Adipocyte (in vitro differentiated cells): Measurements from ENCODE around the gene FAM229B.

ENCODE experiments used
- DNase-seq: peaks from one replicate; pipeline ENCODE4 v3.0.0-alpha.2; 2015; ENCODE audit warnings: low read depth
- H3K27me3 ChIP-seq: replicated peaks from 2 replicates; pipeline ENCODE4 v1.7.0; 2013; ENCODE audit warnings: mild to moderate bottlenecking, low read length, moderate library complexity; ENCODE audit not compliant: control insufficient read depth, insufficient read depth
- H3K36me3 ChIP-seq: 2 replicates; pipeline ENCODE4 v1.7.0; 2013; ENCODE audit warnings: low read length, mild to moderate bottlenecking, moderate library complexity; ENCODE audit not compliant: control insufficient read depth, insufficient read depth, severe bottlenecking
- H3K4me1 ChIP-seq: 2 replicates; pipeline ENCODE4 v1.7.0; 2013; ENCODE audit warnings: mild to moderate bottlenecking, low read length, moderate library complexity; ENCODE audit not compliant: control insufficient read depth, insufficient read depth
- H3K4me3 ChIP-seq: 2 replicates; pipeline ENCODE4 v1.7.0; 2013; ENCODE audit warnings: mild to moderate bottlenecking, low read length, moderate library complexity
- H3K9ac ChIP-seq: 2 replicates; pipeline ENCODE4 v1.7.0; 2013; ENCODE audit warnings: mild to moderate bottlenecking, low read length, moderate library complexity
- H3K9me3 ChIP-seq: 2 replicates; pipeline ENCODE4 v1.7.0; 2013; ENCODE audit warnings: mild to moderate bottlenecking, low read length, moderate library complexity; ENCODE audit not compliant: control insufficient read depth

FAM229B gene

DNA sequence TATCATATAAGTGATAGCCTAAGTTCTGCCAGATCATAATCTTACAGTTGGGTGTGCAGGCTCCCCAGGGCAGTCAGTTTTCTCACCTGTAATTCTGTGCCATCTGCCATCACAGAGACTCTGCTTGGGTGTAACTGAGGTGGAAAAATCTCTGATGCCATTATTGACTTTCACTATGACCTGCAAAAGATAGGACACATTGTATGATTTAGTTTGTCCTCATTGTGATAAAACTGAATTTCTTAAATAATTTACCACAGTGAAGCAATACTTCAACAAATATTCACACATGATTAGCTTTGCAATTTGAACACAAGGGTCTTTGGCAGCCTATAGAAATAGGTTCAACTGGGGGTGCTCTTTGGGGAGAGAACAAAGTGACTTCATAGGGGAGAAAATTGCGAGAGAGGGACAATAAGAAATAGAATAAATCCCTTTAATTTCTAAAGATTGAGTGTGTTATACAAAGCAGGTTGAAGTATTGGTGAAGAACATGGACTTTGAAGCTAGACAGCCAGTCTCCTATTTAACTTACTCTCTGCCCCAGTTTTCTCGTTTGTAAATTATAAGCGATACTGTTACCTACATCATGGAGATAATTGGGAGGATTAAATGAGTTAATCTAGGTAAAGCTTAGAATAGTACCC, 27.3 kb downstream of the FAM229B start:
- DNase-seq = no peak
- no peaks in the 10 kb centered on the region for H3K4me1 ChIP-seq
- H3K36me3 ChIP-seq = peaks cover 100% of the 10 kb centered on the region
- H3K4me3 ChIP-seq = no peak overlapping the region
- H3K9me3 ChIP-seq = no peaks in the 10 kb centered on the region
- H3K27me3 ChIP-seq = no peaks in the 10 kb centered on the region
- H3K9ac ChIP-seq = no peak overlapping the region

DNA sequence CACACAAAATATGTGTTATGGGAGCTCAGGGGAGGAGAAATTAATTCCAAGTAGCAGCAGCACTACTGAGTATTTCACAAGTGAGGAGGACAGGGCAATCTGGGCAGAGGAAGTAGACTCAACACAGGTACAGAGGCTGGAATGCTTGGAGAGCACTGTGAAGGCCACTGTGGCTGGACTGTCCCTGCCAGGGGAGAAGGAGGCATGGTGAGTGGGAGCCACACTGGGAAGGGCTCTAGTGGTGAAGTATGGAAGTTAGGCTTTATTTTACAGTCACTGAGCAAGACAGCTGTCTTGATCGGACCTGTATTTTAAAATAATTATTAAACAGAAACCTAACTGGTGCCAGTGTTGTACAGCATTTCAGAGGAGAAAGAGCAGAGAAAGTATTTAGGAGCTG, 28.8 kb downstream of the FAM229B start:
- H3K4me1 ChIP-seq = no peaks in the 10 kb centered on the region
- H3K4me3 ChIP-seq = no peak overlapping the region
- H3K9ac ChIP-seq = no peak overlapping the region
- H3K27me3 ChIP-seq = no peaks in the 10 kb centered on the region
- no peak for DNase-seq
- H3K9me3 ChIP-seq = no peaks in the 10 kb centered on the region
- H3K36me3 ChIP-seq = peaks cover 100% of the 10 kb centered on the region

DNA sequence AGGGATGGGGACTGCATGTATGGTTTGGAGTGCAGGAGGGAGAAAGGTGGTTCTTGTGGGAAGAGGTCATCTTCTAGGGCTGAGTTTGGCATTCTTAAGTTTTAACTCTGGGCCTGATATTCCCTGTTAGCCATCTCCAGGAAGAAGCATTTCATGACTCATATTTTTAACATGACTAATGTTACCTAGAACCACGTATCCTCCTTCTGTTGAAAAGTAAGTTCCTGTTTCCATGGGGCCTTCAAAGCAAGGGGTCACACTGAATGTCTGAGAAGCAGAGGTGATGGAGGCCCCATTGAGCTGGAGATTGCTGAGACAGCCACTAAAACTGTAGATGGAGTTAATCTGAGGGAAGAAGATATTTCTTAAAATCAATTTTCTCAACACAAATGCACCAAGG, 30.2 kb downstream of the FAM229B start:
- no peak for DNase-seq
- Histone ChIP-seq H3K4me3 (no peak overlapping the region), H3K36me3 (peaks cover 100% of the 10 kb centered on the region), H3K4me1 (no peaks in the 10 kb centered on the region), H3K9me3 (no peaks in the 10 kb centered on the region), H3K27me3 (no peaks in the 10 kb centered on the region), H3K9ac (no peak overlapping the region)

GRCh38 chr6:112118034-112118433, 30.6 kb downstream of the FAM229B start:
- H3K4me3 ChIP-seq = no peak overlapping the region
- H3K4me1 ChIP-seq = no peaks in the 10 kb centered on the region
- DNase-seq = peak; percentile 1
- H3K27me3 ChIP-seq = no peaks in the 10 kb centered on the region
- H3K9me3 ChIP-seq = no peaks in the 10 kb centered on the region
- H3K9ac ChIP-seq = no peak overlapping the region
- peaks cover 100% of the 10 kb centered on the region for H3K36me3 ChIP-seq

DNA sequence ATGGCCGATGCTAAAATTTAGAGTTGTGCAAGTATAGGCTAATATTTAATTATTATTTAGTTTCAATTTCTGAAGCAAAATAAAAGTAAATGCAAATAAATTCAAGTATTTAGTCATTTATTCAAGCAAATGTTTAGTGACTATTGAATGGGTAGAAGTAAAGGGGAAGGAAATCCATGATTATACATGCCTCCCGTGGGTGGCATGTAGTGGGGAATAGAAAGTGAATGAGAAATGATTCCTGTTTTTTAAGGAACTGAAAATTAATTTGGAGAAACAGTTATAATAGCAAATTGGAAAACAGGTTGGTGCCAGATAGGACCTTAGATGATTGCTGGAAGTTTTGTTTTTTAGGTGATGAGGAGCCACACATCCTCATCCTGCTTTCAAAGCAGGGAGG, 35.4 kb downstream of the FAM229B start:
- no peak for DNase-seq
- Histone ChIP-seq H3K27me3 (no peaks in the 10 kb centered on the region), H3K9ac (no peak overlapping the region), H3K4me3 (no peak overlapping the region), H3K9me3 (no peaks in the 10 kb centered on the region), H3K4me1 (no peaks in the 10 kb centered on the region), H3K36me3 (peaks cover 99% of the 10 kb centered on the region)

DNA sequence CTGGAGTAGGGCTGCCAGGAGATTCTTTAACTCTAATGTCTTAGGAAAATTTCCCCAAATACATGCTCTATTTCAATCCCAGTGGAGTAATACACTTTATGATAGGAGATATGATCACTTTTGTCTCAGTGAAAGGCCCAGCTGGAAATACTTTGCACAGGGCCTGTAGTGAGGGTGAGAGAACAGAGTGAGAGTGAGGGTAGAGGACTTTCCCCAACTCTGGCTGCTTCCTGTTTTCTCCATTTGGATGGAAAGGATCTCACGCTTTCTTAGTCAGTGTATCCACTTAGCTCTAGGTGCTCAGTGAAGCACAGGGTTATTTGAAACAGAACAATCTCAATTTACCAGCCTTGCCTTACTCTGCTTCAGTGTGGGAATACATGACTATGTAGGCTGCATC, 36.6 kb downstream of the FAM229B start:
- Histone ChIP-seq H3K9ac (no peak overlapping the region), H3K27me3 (no peaks in the 10 kb centered on the region), H3K4me1 (no peaks in the 10 kb centered on the region), H3K36me3 (peaks cover 99% of the 10 kb centered on the region), H3K9me3 (no peaks in the 10 kb centered on the region), H3K4me3 (no peak overlapping the region)
- no peak for DNase-seq

GRCh38 chr6:112128208-112128607, 40.8 kb downstream of the FAM229B start:
- no peak for DNase-seq
- H3K4me1 ChIP-seq = no peaks in the 10 kb centered on the region
- H3K9ac ChIP-seq = no peak overlapping the region
- no peaks in the 10 kb centered on the region for H3K27me3 ChIP-seq
- H3K9me3 ChIP-seq = no peaks in the 10 kb centered on the region
- H3K36me3 ChIP-seq = peaks cover 99% of the 10 kb centered on the region
- no peak overlapping the region for H3K4me3 ChIP-seq

GRCh38 chr6:112130878-112131277, 43.5 kb downstream of the FAM229B start:
- H3K36me3 ChIP-seq = peaks cover 100% of the 10 kb centered on the region
- no peak for DNase-seq
- no peaks in the 10 kb centered on the region for H3K9me3 ChIP-seq
- H3K9ac ChIP-seq = no peak overlapping the region
- H3K4me1 ChIP-seq = no peaks in the 10 kb centered on the region
- no peaks in the 10 kb centered on the region for H3K27me3 ChIP-seq
- H3K4me3 ChIP-seq = no peak overlapping the region

DNA sequence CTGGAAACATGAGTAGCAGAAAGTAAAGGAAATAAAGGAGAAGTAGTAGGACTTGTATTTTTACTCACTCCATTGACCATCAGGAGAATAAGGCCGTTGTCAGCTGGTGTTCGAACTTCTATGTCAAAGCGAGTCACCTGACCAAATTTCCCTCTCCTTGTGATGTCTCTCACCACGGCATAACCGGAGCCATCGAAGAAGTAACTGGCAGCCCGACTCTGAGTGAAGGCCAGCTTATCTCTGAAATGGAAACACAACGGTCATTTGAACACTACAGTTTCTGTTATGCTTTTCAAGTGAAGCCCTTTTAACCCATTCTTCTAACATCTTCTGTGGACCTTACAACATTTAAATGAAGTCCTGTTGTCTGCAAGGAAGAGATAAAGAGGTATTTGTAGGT, 51.7 kb downstream of the FAM229B start:
- Histone ChIP-seq H3K4me1 (peaks cover 5% of the 10 kb centered on the region), H3K9ac (no peak overlapping the region), H3K4me3 (no peak overlapping the region), H3K36me3 (peaks cover 100% of the 10 kb centered on the region), H3K9me3 (no peaks in the 10 kb centered on the region), H3K27me3 (no peaks in the 10 kb centered on the region)
- DNase-seq = no peak

GRCh38 chr6:112141707-112142106, 54.3 kb downstream of the FAM229B start:
- Histone ChIP-seq H3K4me3 (no peak overlapping the region), H3K9me3 (no peaks in the 10 kb centered on the region), H3K27me3 (no peaks in the 10 kb centered on the region), H3K9ac (no peak overlapping the region), H3K36me3 (peaks cover 100% of the 10 kb centered on the region), H3K4me1 (peaks cover 11% of the 10 kb centered on the region)
- no peak for DNase-seq

- Histone ChIP-seq H3K27me3 (no peaks in the 10 kb centered on the region), H3K4me3 (no peak overlapping the region), H3K9ac (no peak overlapping the region), H3K36me3 (peaks cover 96% of the 10 kb centered on the region), H3K4me1 (peaks cover 11% of the 10 kb centered on the region), H3K9me3 (no peaks in the 10 kb centered on the region)
- peak; percentile 62 for DNase-seq
Measured at GRCh38 chr6:112144145-112144926, 56.9 kb downstream of the FAM229B start.
